Measurements from ENCODE around the gene RPA1.

DNA sequence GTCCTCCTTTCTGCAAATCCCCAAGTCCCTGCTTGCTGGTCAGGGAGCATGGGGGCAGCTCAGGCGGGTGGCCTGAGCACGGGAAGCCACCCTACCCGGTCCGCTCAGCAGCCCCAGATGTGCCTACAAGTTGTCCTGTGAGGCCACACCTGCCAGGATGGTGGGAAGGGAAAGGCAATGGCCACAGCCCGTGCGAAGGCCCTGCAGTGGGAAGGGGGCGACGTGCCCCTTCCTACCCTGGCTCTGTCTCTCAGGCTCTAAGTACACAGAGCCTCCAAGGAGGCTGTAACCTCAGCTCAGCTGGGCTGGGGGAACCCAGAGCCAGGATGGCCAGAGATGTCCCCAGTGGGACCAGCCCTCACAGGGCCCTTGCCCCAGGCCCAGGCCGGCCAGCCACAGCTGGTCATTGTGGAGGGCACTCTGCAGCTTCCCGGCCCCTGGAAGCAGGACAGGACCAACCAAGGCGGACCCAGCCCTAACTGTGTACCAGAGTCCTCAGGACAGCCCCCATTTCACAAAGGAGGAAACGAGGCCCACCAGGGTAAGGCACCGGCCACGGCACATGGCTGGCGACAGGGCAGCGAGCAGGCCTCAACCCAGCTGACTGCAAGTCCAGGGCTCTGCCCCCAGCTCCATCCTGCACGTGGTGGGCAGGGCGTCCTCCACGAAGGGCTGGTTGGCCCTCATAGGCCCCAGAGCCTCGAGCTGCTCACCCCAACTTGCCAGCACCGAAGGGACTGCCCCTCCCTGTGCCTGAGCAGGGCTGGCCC lies 113.0 kb downstream of the RPA1 start:
- TF ChIP-seq, protein P1, sequence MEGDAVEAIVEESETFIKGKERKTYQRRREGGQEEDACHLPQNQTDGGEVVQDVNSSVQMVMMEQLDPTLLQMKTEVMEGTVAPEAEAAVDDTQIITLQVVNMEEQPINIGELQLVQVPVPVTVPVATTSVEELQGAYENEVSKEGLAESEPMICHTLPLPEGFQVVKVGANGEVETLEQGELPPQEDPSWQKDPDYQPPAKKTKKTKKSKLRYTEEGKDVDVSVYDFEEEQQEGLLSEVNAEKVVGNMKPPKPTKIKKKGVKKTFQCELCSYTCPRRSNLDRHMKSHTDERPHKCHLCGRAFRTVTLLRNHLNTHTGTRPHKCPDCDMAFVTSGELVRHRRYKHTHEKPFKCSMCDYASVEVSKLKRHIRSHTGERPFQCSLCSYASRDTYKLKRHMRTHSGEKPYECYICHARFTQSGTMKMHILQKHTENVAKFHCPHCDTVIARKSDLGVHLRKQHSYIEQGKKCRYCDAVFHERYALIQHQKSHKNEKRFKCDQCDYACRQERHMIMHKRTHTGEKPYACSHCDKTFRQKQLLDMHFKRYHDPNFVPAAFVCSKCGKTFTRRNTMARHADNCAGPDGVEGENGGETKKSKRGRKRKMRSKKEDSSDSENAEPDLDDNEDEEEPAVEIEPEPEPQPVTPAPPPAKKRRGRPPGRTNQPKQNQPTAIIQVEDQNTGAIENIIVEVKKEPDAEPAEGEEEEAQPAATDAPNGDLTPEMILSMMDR (conservative IDR thresholded peaks at IDR 0.05 in 1 of 2, IDR thresholded peaks at IDR 0.05 in 1 of 2; ENCODE audit: low read depth in 1 of 2, low read length in 2 of 2) = no peak
- TF ChIP-seq EZH2 (IDR thresholded peaks at IDR 0.05; ENCODE audit: low read length, missing control alignments) = no peak
